DND-41 (cell line): ENCODE results near the gene KRT73.

Experiments
- ATAC-seq: fragments of 200-7000 bp; cut with Tn5 transposase; 3 replicates; pipeline ENCODE4 v1.9.1; 2021; ENCODE audit warnings: low read depth; ENCODE audit not compliant: insufficient read depth
- DNase-seq: peaks from one replicate; pipeline ENCODE4 v3.0.0-alpha.2; 2020
- H2AFZ ChIP-seq: 2 replicates; pipeline ENCODE4 v1.6.0; 2012; ENCODE audit warnings: low read depth, low read length
- H3K27ac ChIP-seq: 2 replicates; pipeline ENCODE4 v1.5.1; 2012; ENCODE audit warnings: low read length, inconsistent platforms
- H3K27me3 ChIP-seq: fragments of 200-600 bp; sonication (generic); 2 replicates; pipeline ENCODE4 v1.6.0; 2012; ENCODE audit warnings: low read length, mild to moderate bottlenecking, inconsistent platforms; ENCODE audit not compliant: insufficient read depth, poor library complexity
- H3K36me3 ChIP-seq: 2 replicates; pipeline ENCODE4 v1.5.1; 2012; ENCODE audit warnings: low read length, inconsistent platforms; ENCODE audit not compliant: insufficient read depth
- H3K4me1 ChIP-seq: 2 replicates; pipeline ENCODE4 v1.5.1; 2012; ENCODE audit warnings: mild to moderate bottlenecking, low read length; ENCODE audit not compliant: insufficient read depth
- H3K4me2 ChIP-seq: 2 replicates; pipeline ENCODE4 v1.6.0; 2012; ENCODE audit warnings: mild to moderate bottlenecking, moderate library complexity, low read length, inconsistent platforms; ENCODE audit not compliant: insufficient read depth
- H3K4me3 ChIP-seq, 2 experiments: fragments of 200-600 bp in 1 of 2; shearing (Covaris generic) in 1 of 2; 2 replicates each; pipeline ENCODE4 v1.5.1; 2012 to 2016; ENCODE audit warnings: inconsistent platforms in 2 of 2, low read length in 2 of 2, mild to moderate bottlenecking in 2 of 2, low read depth in 1 of 2, moderate library complexity in 1 of 2
- H3K79me2 ChIP-seq: 2 replicates; pipeline ENCODE4 v1.6.0; 2012; ENCODE audit warnings: low read length, inconsistent platforms; ENCODE audit not compliant: insufficient read depth
- H3K9ac ChIP-seq: 2 replicates; pipeline ENCODE4 v1.6.0; 2012; ENCODE audit warnings: low read depth, mild to moderate bottlenecking, inconsistent platforms, low read length, moderate library complexity
- H3K9me3 ChIP-seq: 2 replicates; pipeline ENCODE4 v1.5.1; 2012; ENCODE audit warnings: low read length, moderate library complexity, mild to moderate bottlenecking, inconsistent platforms; ENCODE audit not compliant: insufficient read depth, severe bottlenecking
- H4K20me1 ChIP-seq: 2 replicates; pipeline ENCODE4 v1.6.0; 2012; ENCODE audit warnings: low read length; ENCODE audit not compliant: insufficient read depth
- CTCF ChIP-seq: IDR thresholded peaks from 2 replicates; pipeline ENCODE4 v1.5.1; 2012; ENCODE audit warnings: borderline replicate concordance, low read length, moderate library complexity, mild to moderate bottlenecking; ENCODE audit not compliant: poor library complexity, severe bottlenecking; ENCODE audit errors: extremely low read depth
- EZH2 ChIP-seq: IDR thresholded peaks from 3 replicates; pipeline ENCODE4 v1.6.1; 2012; ENCODE audit warnings: borderline replicate concordance, low read depth, mild to moderate bottlenecking, moderate library complexity, low read length, inconsistent platforms; ENCODE audit not compliant: severe bottlenecking

The KRT73 gene

GRCh38 chr12:52655720-52656124, 37.4 kb upstream of the KRT73 start:
- Histone ChIP-seq H3K4me1 (no peaks in the 10 kb centered on the region), H3K27me3 (peaks cover 13% of the 10 kb centered on the region), H3K4me3 (no peak overlapping the region), H3K27ac (no peak overlapping the region), H3K9me3 (no peaks in the 10 kb centered on the region), H3K9ac (no peak overlapping the region), H2AFZ (no peak overlapping the region), H3K4me2 (no peak overlapping the region), H3K79me2 (no peaks in the 10 kb centered on the region), H4K20me1 (no peaks in the 10 kb centered on the region), H3K36me3 (no peaks in the 10 kb centered on the region)
- ATAC-seq, result no peak
- TF ChIP-seq CTCF, result no peak
- no peak for TF ChIP-seq EZH2
- DNase-seq, result no peak

- ATAC-seq, result no peak
- Histone ChIP-seq H3K4me1 (no peaks in the 10 kb centered on the region), H3K79me2 (no peaks in the 10 kb centered on the region), H4K20me1 (no peaks in the 10 kb centered on the region), H3K9ac (no peak overlapping the region), H3K36me3 (no peaks in the 10 kb centered on the region), H3K9me3 (no peaks in the 10 kb centered on the region), H2AFZ (no peak overlapping the region), H3K4me2 (no peak overlapping the region), H3K27me3 (peaks cover 9% of the 10 kb centered on the region), H3K4me3 (no peak overlapping the region), H3K27ac (no peak overlapping the region)
- DNase-seq, result no peak
- no peak for TF ChIP-seq CTCF
- TF ChIP-seq EZH2, result no peak
Observed at GRCh38 chr12:52655251-52655650, 36.9 kb upstream of the KRT73 start.

- TF ChIP-seq EZH2, result no peak
- no peak for DNase-seq
- Histone ChIP-seq H3K9me3 (no peaks in the 10 kb centered on the region), H3K4me3 (no peak within 1 kb of the TSS), H3K27ac (no peak within 1 kb of the TSS), H3K36me3 (no peaks in the 10 kb centered on the region), H4K20me1 (no peaks in the 10 kb centered on the region), H3K9ac (no peak within 1 kb of the TSS), H2AFZ (no peak within 1 kb of the TSS), H3K79me2 (no peaks in the 10 kb centered on the region), H3K27me3 (peaks cover 2% of the 10 kb centered on the region), H3K4me2 (no peak within 1 kb of the TSS), H3K4me1 (no peaks in the 10 kb centered on the region)
- ATAC-seq, result no peak
Observed at GRCh38 chr12:52651726-52652261, 33.4 kb upstream of the KRT73 start, which contains the start of gene KRT2. TSS of gene KRT2 (minus strand) at chr12:52652211. CDS start at chr12:52652142, 69 bp downstream.

GRCh38 chr12:52650520-52651081, 32.2 kb upstream of the KRT73 start:
- no peaks in the 10 kb centered on the region for H3K79me2 ChIP-seq
- no peaks in the 10 kb centered on the region for H4K20me1 ChIP-seq
- no peak overlapping the region for H3K4me3 ChIP-seq
- H3K4me1 ChIP-seq, result no peaks in the 10 kb centered on the region
- TF ChIP-seq EZH2 (no peak), CTCF (no peak)
- no peak overlapping the region for H3K4me2 ChIP-seq
- H3K36me3 ChIP-seq, result no peaks in the 10 kb centered on the region
- no peak overlapping the region for H3K27ac ChIP-seq
- no peak for ATAC-seq
- H3K27me3 ChIP-seq, result peaks cover 7% of the 10 kb centered on the region
- no peak overlapping the region for H2AFZ ChIP-seq
- DNase-seq, result no peak
- no peaks in the 10 kb centered on the region for H3K9me3 ChIP-seq
- H3K9ac ChIP-seq, result no peak overlapping the region
